Right lobe of liver (tissue), 6 donors: ENCODE data around the gene RPL3. TPM values are rescaled to one million over a fixed set of nuclear protein-coding genes. Genes with fewer than 3 reads are reported as not detected.

Experiments used
- ATAC-seq, 4 donors: fragments of 200-7000 bp; cut with Tn5 transposase; one replicate each; pipeline ENCODE4 v1.9.1; 2020; ENCODE audit warnings: mild to moderate bottlenecking in 4 of 4, moderate library complexity in 4 of 4
- DNase-seq, 3 donors: peaks; one replicate each; pipeline ENCODE4 v3.0.0-alpha.2; 2020
- H3K27ac ChIP-seq, 3 donors: fragments of 200-600 bp; one replicate each; pipeline ENCODE4 v1.8.0; 2022
- H3K27me3 ChIP-seq, 2 donors: fragments of 200-600 bp; one replicate each; pipeline ENCODE4 v1.8.0; 2022
- H3K36me3 ChIP-seq, 4 donors: fragments of 200-600 bp; sonication (generic) in 1 of 4; one replicate each; pipeline versions ENCODE4 v1.5.1 to v1.8.0; 2017 to 2022; ENCODE audit warnings: control low read depth in 1 of 4
- H3K4me1 ChIP-seq, 4 donors: fragments of 200-600 bp; sonication (generic) in 1 of 4; one replicate each; pipeline versions ENCODE4 v1.5.1 to v1.8.0; 2017 to 2022; ENCODE audit warnings: control low read depth in 1 of 4
- H3K4me3 ChIP-seq, 3 donors: fragments of 200-600 bp; one replicate each; pipeline ENCODE4 v1.8.0; 2022
- H3K9me3 ChIP-seq, 4 donors: fragments of 200-600 bp; sonication (generic) in 1 of 4; one replicate each; pipeline versions ENCODE4 v1.5.1 to v1.8.0; 2017 to 2022; ENCODE audit warnings: control low read depth in 1 of 4
- POLR2A ChIP-seq: fragments of 450-650 bp; IDR thresholded peaks from one replicate; pipeline ENCODE4 v1.6.1; 2017; ENCODE audit warnings: antibody characterized with exemption, mild to moderate bottlenecking
- WGBS: methylation state at CpG from one replicate; pipeline ENCODE4 v1.1.6; 2018; ENCODE audit warnings: low coverage, low lambda C conversion rate; ENCODE audit not compliant: insufficient coverage; ENCODE audit errors: missing lambda C conversion rate; 5-methylcytosine and 5-hydroxymethylcytosine counted together
- intact Hi-C, 2 donors: fragments of 100-400 bp; cut with DNase I; formaldehyde crosslinking; loops; one replicate each; pipeline versions ENCODE4 v1.11.2 to v1.14.1; 2022
- total RNA-seq, 6 experiments: library from RNA; depleted of rRNA in 2 of 6; stranded (reverse); fragments of >200 nt in 2 of 6; fragmentation: NEBNext Ultra II Directional in 3 of 6; extraction: Animal tissue kit (Norgen Biotek cat#: 25700) in 3 of 6; gene quantifications; one replicate each; pipeline versions ENCODE4 v1.1.0 to v1.2.4, GENCODE V29; 2016 to 2023
- TF ChIP-seq, protein P1 (sequence below), 4 donors: fragments of 200-600 bp in 3 of 4; fragments of 450-650 bp in 1 of 4; IDR thresholded peaks; one replicate each; pipeline versions ENCODE4 v1.5.1 to v1.8.0; 2016 to 2022; ENCODE audit warnings: antibody characterized with exemption in 4 of 4, mild to moderate bottlenecking in 2 of 4
- donor health status: DM: no; HTN: yes; CAD: no.
- donor health status: DM: no; HTN: no; CAD: no.
- donor health status: DM: no; HTN: no; CAD: no.
- donor health status: DM: no; HTN: yes; CAD: no.
- donor health status: DM: no; HTN: yes; CAD: no.

The RPL3 gene
- total RNA-seq, 6 experiments from 2014 or later = 648 to 905 (median 743) TPM

- DNase-seq (no peak), ATAC-seq (peak in 2 of 4 donors; percentile 0 to 9)
- Histone ChIP-seq H3K4me3 (no peak overlapping the region), H3K27ac (no peak overlapping the region), H3K9me3 (no peaks in the 10 kb centered on the region), H3K4me1 (peaks cover 3 to 34% (median 13%) of the 10 kb centered on the region in 4 donors), H3K27me3 (no peaks in the 10 kb centered on the region), H3K36me3 (no peaks in the 10 kb centered on the region)
- 16% methylated on average over 3 of the region's 14 CpGs for WGBS
- TF ChIP-seq POLR2A = no peak
- TF ChIP-seq, protein P1, sequence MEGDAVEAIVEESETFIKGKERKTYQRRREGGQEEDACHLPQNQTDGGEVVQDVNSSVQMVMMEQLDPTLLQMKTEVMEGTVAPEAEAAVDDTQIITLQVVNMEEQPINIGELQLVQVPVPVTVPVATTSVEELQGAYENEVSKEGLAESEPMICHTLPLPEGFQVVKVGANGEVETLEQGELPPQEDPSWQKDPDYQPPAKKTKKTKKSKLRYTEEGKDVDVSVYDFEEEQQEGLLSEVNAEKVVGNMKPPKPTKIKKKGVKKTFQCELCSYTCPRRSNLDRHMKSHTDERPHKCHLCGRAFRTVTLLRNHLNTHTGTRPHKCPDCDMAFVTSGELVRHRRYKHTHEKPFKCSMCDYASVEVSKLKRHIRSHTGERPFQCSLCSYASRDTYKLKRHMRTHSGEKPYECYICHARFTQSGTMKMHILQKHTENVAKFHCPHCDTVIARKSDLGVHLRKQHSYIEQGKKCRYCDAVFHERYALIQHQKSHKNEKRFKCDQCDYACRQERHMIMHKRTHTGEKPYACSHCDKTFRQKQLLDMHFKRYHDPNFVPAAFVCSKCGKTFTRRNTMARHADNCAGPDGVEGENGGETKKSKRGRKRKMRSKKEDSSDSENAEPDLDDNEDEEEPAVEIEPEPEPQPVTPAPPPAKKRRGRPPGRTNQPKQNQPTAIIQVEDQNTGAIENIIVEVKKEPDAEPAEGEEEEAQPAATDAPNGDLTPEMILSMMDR (IDR thresholded peaks at IDR 0.05) = no peak
- intact Hi-C loops = no loop called here
Measured at GRCh38 chr22:39289533-39289932, 29.9 kb downstream of the RPL3 start.

- ATAC-seq (no peak), DNase-seq (no peak)
- 90% methylated on average over 8 of the region's 13 CpGs for WGBS
- Histone ChIP-seq H3K4me3 (no peak overlapping the region), H3K36me3 (no peaks in the 10 kb centered on the region), H3K9me3 (no peaks in the 10 kb centered on the region), H3K27ac (no peak overlapping the region), H3K27me3 (no peaks in the 10 kb centered on the region), H3K4me1 (peaks cover 3 to 34% (median 13%) of the 10 kb centered on the region in 4 donors)
- TF ChIP-seq, protein P1 (IDR thresholded peaks at IDR 0.05) = no peak
- TF ChIP-seq POLR2A = no peak
- intact Hi-C loops = no loop called here
Measured at GRCh38 chr22:39288135-39288898, 31.1 kb downstream of the RPL3 start.

DNA sequence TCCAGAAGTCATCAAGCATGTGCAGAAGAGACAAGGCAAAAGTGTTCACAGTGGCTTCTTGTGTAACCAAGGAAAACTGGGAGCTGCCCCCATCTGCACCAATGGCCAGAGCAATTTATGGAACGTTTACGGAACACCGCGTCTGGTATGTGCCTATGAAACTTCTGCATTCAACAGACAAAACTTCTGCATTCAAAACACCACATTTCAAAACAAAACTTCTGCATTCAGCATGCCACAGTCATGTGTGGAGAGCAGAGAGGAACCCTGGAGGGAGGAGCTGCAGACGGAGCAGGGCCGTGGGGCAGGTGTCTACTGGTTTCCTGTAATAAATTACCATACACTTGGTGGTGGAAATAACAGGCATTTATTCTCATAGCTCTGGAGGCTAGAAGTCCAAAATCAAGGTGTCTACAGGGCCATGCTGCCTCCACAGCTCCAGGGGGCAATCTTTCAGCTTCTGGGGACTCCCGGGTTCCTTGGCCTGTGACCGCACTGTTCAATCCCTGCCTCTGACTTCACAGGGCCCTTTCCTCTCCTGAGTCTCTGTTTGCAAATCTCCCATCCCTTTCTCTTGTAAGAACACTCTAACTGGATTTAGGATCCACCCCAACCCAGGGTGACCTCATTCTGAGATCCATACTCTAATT lies 32.2 kb downstream of the RPL3 start:
- no peaks in the 10 kb centered on the region for H3K9me3 ChIP-seq
- peak in 1 of 4 donors; percentile 10 for ATAC-seq
- DNase-seq = no peak
- H3K36me3 ChIP-seq = no peaks in the 10 kb centered on the region
- 42% methylated on average over 2 of the region's 8 CpGs for WGBS
- H3K4me1 ChIP-seq = peaks cover 1 to 25% (median 9%) of the 10 kb centered on the region in 4 donors
- H3K27me3 ChIP-seq = no peaks in the 10 kb centered on the region
- intact Hi-C loops = no loop called here
- no peak overlapping the region for H3K4me3 ChIP-seq
- peak overlapping the region in 1 of 3 donors; percentile 16 for H3K27ac ChIP-seq
- TF ChIP-seq, protein P1 (IDR thresholded peaks at IDR 0.05) = no peak
- TF ChIP-seq POLR2A = no peak

- DNase-seq (no peak), ATAC-seq (no peak)
- 100% methylated on average over 1 of the region's 3 CpGs for WGBS
- Histone ChIP-seq H3K27me3 (no peaks in the 10 kb centered on the region), H3K9me3 (no peaks in the 10 kb centered on the region), H3K27ac (no peak overlapping the region), H3K36me3 (no peaks in the 10 kb centered on the region), H3K4me3 (no peak overlapping the region), H3K4me1 (peaks cover 0 to 7% (median 3%) of the 10 kb centered on the region in 4 donors)
- intact Hi-C loops = no loop called here
- TF ChIP-seq, protein P1 (IDR thresholded peaks at IDR 0.05) = no peak
- no peak for TF ChIP-seq POLR2A
Measured at GRCh38 chr22:39284983-39285382, 34.4 kb downstream of the RPL3 start.
